CD14-positive monocyte (primary cell): Measurements from ENCODE around the gene ELMO1. TPM values are rescaled to one million over a fixed set of nuclear protein-coding genes. Genes with fewer than 3 reads are reported as not detected.

Experiments used
- DNase-seq, 3 donors: peaks; one replicate each; pipeline ENCODE4 v3.0.0-alpha.2; 2011 to 2022
- H2AFZ ChIP-seq: 2 replicates; pipeline ENCODE4 v1.6.0; 2012; ENCODE audit warnings: mild to moderate bottlenecking, low read depth, low read length, inconsistent platforms; ENCODE audit not compliant: insufficient read depth, poor library complexity, severe bottlenecking
- H3K27ac ChIP-seq, 2 donors: 1 replicate in 1 of 2; 2 replicates in 1 of 2; pipeline ENCODE4 v1.5.1; 2012 to 2013; ENCODE audit warnings: low read length in 2 of 2, control low read depth in 1 of 2, inconsistent platforms in 1 of 2, low read depth in 1 of 2, mild to moderate bottlenecking in 1 of 2
- H3K27me3 ChIP-seq, 2 donors: one replicate each; pipeline versions ENCODE4 v1.6.0 to v1.6.1; 2011 to 2013; ENCODE audit warnings: low read length in 2 of 2; ENCODE audit not compliant: control insufficient read depth in 2 of 2, insufficient read depth in 2 of 2
- H3K36me3 ChIP-seq, 2 donors: replicated peaks in 1 of 2; 1 replicate in 1 of 2; 2 replicates in 1 of 2; pipeline versions ENCODE4 v1.5.1 to v1.6.1; 2012 to 2013; ENCODE audit warnings: low read length in 2 of 2, control low read depth in 1 of 2, inconsistent platforms in 1 of 2, mild to moderate bottlenecking in 1 of 2; ENCODE audit not compliant: insufficient read depth in 2 of 2, control insufficient read depth in 1 of 2
- H3K4me1 ChIP-seq, 2 donors: 1 replicate in 1 of 2; 2 replicates in 1 of 2; pipeline versions ENCODE4 v1.5.1 to v1.6.1; 2012 to 2013; ENCODE audit warnings: low read length in 2 of 2, control low read depth in 1 of 2, inconsistent platforms in 1 of 2, mild to moderate bottlenecking in 1 of 2, moderate library complexity in 1 of 2; ENCODE audit not compliant: insufficient read depth in 2 of 2, control insufficient read depth in 1 of 2
- H3K4me2 ChIP-seq: replicated peaks from 2 replicates; pipeline ENCODE3; 2012; ENCODE audit warnings: low read length, moderate library complexity, mild to moderate bottlenecking; ENCODE audit not compliant: poor library complexity, severe bottlenecking; ENCODE audit errors: extremely low read depth
- H3K4me3 ChIP-seq, 3 experiments: fragments of 200-600 bp in 1 of 3; sonication (generic) in 1 of 3; replicated peaks in 1 of 3; 1 replicate in 2 of 3; 2 replicates in 1 of 3; pipeline ENCODE4 v1.5.1; 2011 to 2013; ENCODE audit warnings: low read length in 3 of 3, mild to moderate bottlenecking in 3 of 3, control low read depth in 2 of 3, low read depth in 2 of 3, inconsistent platforms in 1 of 3, moderate library complexity in 1 of 3
- H3K79me2 ChIP-seq: 2 replicates; pipeline ENCODE4 v1.6.0; 2012; ENCODE audit warnings: mild to moderate bottlenecking, control low read depth, inconsistent platforms, low read length, moderate library complexity; ENCODE audit not compliant: insufficient read depth
- H3K9ac ChIP-seq: 2 replicates; pipeline ENCODE4 v1.6.0; 2017; ENCODE audit warnings: low read length, mild to moderate bottlenecking; ENCODE audit not compliant: insufficient read depth, poor library complexity, severe bottlenecking
- H3K9me3 ChIP-seq, 2 donors: replicated peaks in 1 of 2; 1 replicate in 1 of 2; 2 replicates in 1 of 2; pipeline versions ENCODE4 v1.5.1 to v1.6.1; 2012 to 2013; ENCODE audit warnings: low read length in 2 of 2, control low read depth in 1 of 2; ENCODE audit not compliant: control insufficient read depth in 1 of 2, insufficient read depth in 1 of 2
- H4K20me1 ChIP-seq: 2 replicates; pipeline ENCODE4 v1.6.0; 2012; ENCODE audit warnings: mild to moderate bottlenecking, low read length, control low read depth, moderate library complexity; ENCODE audit not compliant: insufficient read depth
- H3K27ac Mint-ChIP-seq, 7 donors: one replicate each; pipeline ENCODE4 v1.8.0; 2020; ENCODE audit warnings: mild to moderate bottlenecking in 7 of 7, mixed read lengths in 7 of 7, moderate library complexity in 6 of 7, inconsistent platforms in 2 of 7
- H3K27me3 Mint-ChIP-seq, 3 donors: one replicate each; pipeline ENCODE4 v1.8.0; 2021 to 2022; ENCODE audit warnings: low read depth in 3 of 3, mild to moderate bottlenecking in 3 of 3, mixed read lengths in 3 of 3, moderate library complexity in 3 of 3, inconsistent platforms in 1 of 3
- H3K36me3 Mint-ChIP-seq, 2 donors: one replicate each; pipeline ENCODE4 v1.8.0; 2020; ENCODE audit warnings: mixed read lengths in 2 of 2, inconsistent platforms in 1 of 2, mild to moderate bottlenecking in 1 of 2
- H3K4me1 Mint-ChIP-seq: one replicate; pipeline ENCODE4 v1.8.0; 2020; ENCODE audit warnings: mild to moderate bottlenecking, mixed read lengths
- H3K4me3 Mint-ChIP-seq, 2 donors: one replicate each; pipeline ENCODE4 v1.8.0; 2020; ENCODE audit warnings: mild to moderate bottlenecking in 2 of 2, mixed read lengths in 2 of 2, moderate library complexity in 1 of 2
- H3K9me3 Mint-ChIP-seq, 7 donors: one replicate each; pipeline ENCODE4 v1.8.0; 2020 to 2022; ENCODE audit warnings: mixed read lengths in 7 of 7, mild to moderate bottlenecking in 6 of 7, moderate library complexity in 6 of 7, inconsistent platforms in 2 of 7
- WGBS: methylation state at CpG from one replicate; pipeline ENCODE4 v1.1.5; 2013; ENCODE audit warnings: missing lambda C conversion rate; ENCODE audit not compliant: insufficient coverage; 5-methylcytosine and 5-hydroxymethylcytosine counted together
- intact Hi-C, 2 donors: fragments of 100-400 bp; cut with micrococcal nuclease; formaldehyde crosslinking; loops; one replicate each; pipeline versions ENCODE4 v1.15.0 to v1.15.1; 2023
- polyA plus RNA-seq, 3 donors: library from polyadenylated mRNA; depleted of rRNA in 1 of 3; unstranded in 2 of 3; stranded (reverse) in 1 of 3; fragments of 300-500 nt in 2 of 3; fragments of >200 nt in 1 of 3; fragmentation: Illumina TruSeq in 2 of 3; gene quantifications; 1 replicate in 2 of 3; 2 replicates in 1 of 3; pipeline ENCODE4 v1.2.3, GENCODE V29; 2012 to 2021
- TF ChIP-seq, protein P1 (sequence below): fragments of 200-600 bp; IDR thresholded peaks from one replicate; pipeline ENCODE4 v1.8.0; 2022; ENCODE audit warnings: antibody characterized with exemption, mild to moderate bottlenecking

ELMO1 gene
- polyA plus RNA-seq, 3 donors, result 46.6 to 50.2 (median 46.7) TPM

DNA sequence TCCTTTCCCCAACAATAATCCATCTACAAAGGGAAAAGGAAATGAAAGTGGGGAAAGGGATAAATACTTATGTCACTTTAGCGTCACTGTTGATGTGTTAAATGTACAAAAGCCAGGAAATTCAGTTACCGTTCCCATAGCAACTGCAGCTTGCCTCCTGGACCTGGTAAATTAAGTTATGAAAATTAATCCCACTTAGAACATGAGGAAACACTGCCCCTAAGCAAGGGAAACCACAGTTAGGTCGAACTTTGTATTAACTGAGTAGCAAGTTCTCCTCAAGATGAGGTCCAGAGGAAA, 386.2 kb downstream of the ELMO1 start:
- intact Hi-C loops, result no loop called here
- Mint-ChIP-seq H3K9me3 (no peaks in the 10 kb centered on the region), H3K36me3 (peaks cover 7 to 12% of the 10 kb centered on the region in 2 donors), H3K4me1 (peaks cover 4% of the 10 kb centered on the region), H3K4me3 (no peak overlapping the region), H3K27ac (no peak overlapping the region), H3K27me3 (no peaks in the 10 kb centered on the region)
- no peaks in the 10 kb centered on the region for H3K27me3 ChIP-seq
- H3K27ac ChIP-seq, result no peak overlapping the region
- peaks cover 3 to 8% of the 10 kb centered on the region in 2 donors for H3K36me3 ChIP-seq
- H3K9me3 ChIP-seq, result no peaks in the 10 kb centered on the region
- no peak overlapping the region for H3K4me3 ChIP-seq
- H2AFZ ChIP-seq, result no peak overlapping the region
- H3K79me2 ChIP-seq, result no peaks in the 10 kb centered on the region
- no peak for DNase-seq
- H4K20me1 ChIP-seq, result peaks cover 74% of the 10 kb centered on the region
- no peak overlapping the region for H3K9ac ChIP-seq
- no peak overlapping the region for H3K4me2 ChIP-seq
- WGBS, result no CpG with 5 or more reads among the region's 3 CpGs
- TF ChIP-seq, protein P1, sequence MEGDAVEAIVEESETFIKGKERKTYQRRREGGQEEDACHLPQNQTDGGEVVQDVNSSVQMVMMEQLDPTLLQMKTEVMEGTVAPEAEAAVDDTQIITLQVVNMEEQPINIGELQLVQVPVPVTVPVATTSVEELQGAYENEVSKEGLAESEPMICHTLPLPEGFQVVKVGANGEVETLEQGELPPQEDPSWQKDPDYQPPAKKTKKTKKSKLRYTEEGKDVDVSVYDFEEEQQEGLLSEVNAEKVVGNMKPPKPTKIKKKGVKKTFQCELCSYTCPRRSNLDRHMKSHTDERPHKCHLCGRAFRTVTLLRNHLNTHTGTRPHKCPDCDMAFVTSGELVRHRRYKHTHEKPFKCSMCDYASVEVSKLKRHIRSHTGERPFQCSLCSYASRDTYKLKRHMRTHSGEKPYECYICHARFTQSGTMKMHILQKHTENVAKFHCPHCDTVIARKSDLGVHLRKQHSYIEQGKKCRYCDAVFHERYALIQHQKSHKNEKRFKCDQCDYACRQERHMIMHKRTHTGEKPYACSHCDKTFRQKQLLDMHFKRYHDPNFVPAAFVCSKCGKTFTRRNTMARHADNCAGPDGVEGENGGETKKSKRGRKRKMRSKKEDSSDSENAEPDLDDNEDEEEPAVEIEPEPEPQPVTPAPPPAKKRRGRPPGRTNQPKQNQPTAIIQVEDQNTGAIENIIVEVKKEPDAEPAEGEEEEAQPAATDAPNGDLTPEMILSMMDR, result no peak
- no peaks in the 10 kb centered on the region for H3K4me1 ChIP-seq

DNA sequence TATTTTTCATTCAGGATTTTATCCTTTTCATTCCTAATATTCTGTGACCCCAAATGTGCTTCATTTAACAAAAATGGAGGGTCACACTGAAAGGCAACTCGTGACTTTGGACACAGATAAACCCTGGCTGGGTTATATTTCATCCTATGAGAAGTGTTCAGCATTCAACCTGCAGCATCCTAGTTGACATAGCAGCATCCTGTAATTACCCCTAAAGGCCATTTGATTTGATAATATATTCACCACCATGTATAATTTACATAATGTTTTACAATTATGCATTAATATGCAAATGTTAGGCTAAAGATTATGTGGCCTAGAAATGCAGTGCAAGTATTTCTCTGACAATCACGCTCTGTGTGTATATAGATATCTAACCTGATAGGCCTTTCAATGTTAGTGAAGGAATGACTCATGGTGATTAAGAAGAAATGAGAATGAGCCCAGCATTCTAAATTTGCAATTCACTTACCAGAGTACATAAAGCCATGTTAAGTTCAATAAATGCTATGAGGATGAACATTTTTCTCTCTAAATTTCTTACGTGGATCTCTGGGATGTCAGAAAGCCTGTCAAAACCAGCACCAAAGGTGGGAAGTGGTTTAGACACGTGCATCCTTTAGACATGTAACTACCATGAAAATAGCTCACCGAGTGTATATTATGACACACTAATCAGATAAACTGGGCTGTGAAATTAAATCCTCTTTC, 386.7 kb downstream of the ELMO1 start:
- H3K36me3 ChIP-seq, result peaks cover 3 to 11% of the 10 kb centered on the region in 2 donors
- intact Hi-C loops, result no loop called here
- peaks cover 4% of the 10 kb centered on the region for H3K4me1 Mint-ChIP-seq
- peaks cover 75% of the 10 kb centered on the region for H4K20me1 ChIP-seq
- no peaks in the 10 kb centered on the region for H3K27me3 Mint-ChIP-seq
- DNase-seq, result no peak
- H3K36me3 Mint-ChIP-seq, result peaks cover 11 to 12% of the 10 kb centered on the region in 2 donors
- H3K27ac ChIP-seq, result no peak overlapping the region
- H3K4me1 ChIP-seq, result no peaks in the 10 kb centered on the region
- H3K9ac ChIP-seq, result no peak overlapping the region
- no peak overlapping the region for H3K4me3 Mint-ChIP-seq
- no peaks in the 10 kb centered on the region for H3K9me3 Mint-ChIP-seq
- H3K4me2 ChIP-seq, result no peak overlapping the region
- no peak overlapping the region for H3K27ac Mint-ChIP-seq
- H2AFZ ChIP-seq, result no peak overlapping the region
- H3K4me3 ChIP-seq, result no peak overlapping the region
- TF ChIP-seq, protein P1, result no peak
- H3K9me3 ChIP-seq, result no peaks in the 10 kb centered on the region
- no peaks in the 10 kb centered on the region for H3K79me2 ChIP-seq
- no CpG with 5 or more reads among the region's 5 CpGs for WGBS
- H3K27me3 ChIP-seq, result no peaks in the 10 kb centered on the region
